ENCODE measurements around the gene SIRPG. TPM values are rescaled to one million over a fixed set of nuclear protein-coding genes. Genes with fewer than 3 reads are reported as not detected.

Gene SIRPG
- total and polyA plus RNA-seq, 2 of the 8 experiments (the other 6 are each of a cell fraction or from before 2014, with no cell fraction given) = 0.08 TPM; not detected in 1

- Histone ChIP-seq H3K4me1 (replicated peaks in 1 of 4; ENCODE audit: control insufficient read depth in 3 of 4, insufficient read depth in 4 of 4, low read length in 3 of 4) (0 out of 7 replicates have a peak, but pooled peaks cover 0 to 4% (median 0%) of the 10 kb centered on the region in 4 experiments), H3K23me2 (ENCODE audit: low read depth, low read length) (no peaks in the 10 kb centered on the region), H2BK20ac (ENCODE audit: low read length) (no peak overlapping the region), H4K20me1 (replicated peaks in 1 of 2; ENCODE audit: control insufficient read depth in 1 of 2, insufficient read depth in 2 of 2, low read length in 2 of 2) (no peaks in the 10 kb centered on the region), H3K36me3 (ENCODE audit: control insufficient read depth in 2 of 4, insufficient read depth in 4 of 4, low read length in 3 of 4) (no peaks in the 10 kb centered on the region), H3K79me2 (ENCODE audit: control insufficient read depth in 1 of 2, insufficient read depth in 2 of 2, low read length in 2 of 2) (no peaks in the 10 kb centered on the region), H3K79me1 (ENCODE audit: low read depth, low read length) (no peaks in the 10 kb centered on the region), H2BK120ac (replicated peaks; ENCODE audit: low read depth, low read length) (no peak overlapping the region), H3K9ac (replicated peaks in 1 of 4; ENCODE audit: extremely low read depth in 1 of 4, low read depth in 3 of 4, low read length in 3 of 4) (no peak overlapping the region), H2BK15ac (ENCODE audit: low read length) (no peak overlapping the region), H2BK5ac (ENCODE audit: low read depth, low read length) (no peak overlapping the region), H3K56ac (replicated peaks; ENCODE audit: insufficient read length, low read depth, low read length) (no peak overlapping the region), H3K23ac (ENCODE audit: insufficient read length) (no peak overlapping the region), H3K4me2 (ENCODE audit: insufficient read depth in 1 of 2, low read depth in 2 of 2, low read length in 2 of 2) (no peak overlapping the region), H3K4me3 (ENCODE audit: extremely low read depth in 1 of 4, insufficient read depth in 2 of 4, low read depth in 3 of 4, low read length in 4 of 4) (no peak overlapping the region), H2AFZ (ENCODE audit: low read length) (no peak overlapping the region), H4K8ac (ENCODE audit: extremely low read depth, insufficient read depth, low read length) (no peak overlapping the region), H3K27me3 (replicated peaks in 1 of 4; ENCODE audit: control insufficient read depth in 3 of 4, extremely low read depth in 1 of 4, insufficient read depth in 3 of 4, low read length in 3 of 4) (peaks cover 0 to 3% (median 1%) of the 10 kb centered on the region in 4 experiments; a peak in 3 of 7 replicates), H4K91ac (replicated peaks; ENCODE audit: insufficient read length, low read length) (no peak overlapping the region), H2AK5ac (ENCODE audit: low read depth, low read length) (no peak overlapping the region), H4K5ac (ENCODE audit: insufficient read length, low read depth, low read length) (no peak overlapping the region), H3K27ac (ENCODE audit: low read depth, low read length) (no peak overlapping the region), H3K18ac (ENCODE audit: extremely low read depth, low read length) (no peak overlapping the region), H3K9me3 (ENCODE audit: insufficient read depth in 2 of 2, low read depth in 1 of 2, low read length in 1 of 2) (no peaks in the 10 kb centered on the region), H3K4ac (replicated peaks; ENCODE audit: insufficient read length, low read depth, low read length) (no peak overlapping the region), H2BK12ac (ENCODE audit: low read depth, low read length) (no peak overlapping the region), H3K14ac (ENCODE audit: insufficient read length) (no peak overlapping the region)
- CTCF ChIA-PET (ENCODE audit: partially characterized antibody) = no interaction called here
- no peak for DNase-seq (ENCODE audit: low read depth in 1 of 2, low spot score in 2 of 2)
- TF ChIP-seq KDM4A (IDR thresholded peaks at IDR 0.05; ENCODE audit: low read depth, low read length, severe bottlenecking) (no peak), EP300 (IDR thresholded peaks at IDR 0.05; ENCODE audit: borderline replicate concordance in 1 of 2, low read depth in 2 of 2, low read length in 2 of 2) (no peak), TAF1 (IDR thresholded peaks at IDR 0.05; ENCODE audit: low read depth, low read length) (no peak), SP2 (IDR thresholded peaks at IDR 0.05; ENCODE audit: low read length) (no peak), BRCA1 (IDR thresholded peaks at IDR 0.05; ENCODE audit: low read depth, low read length) (no peak), SIRT6 (IDR thresholded peaks at IDR 0.05; ENCODE audit: low read length) (no peak), RXRA (IDR thresholded peaks at IDR 0.05; ENCODE audit: insufficient read depth, low read depth, low read length) (no peak)
- TF ChIP-seq, protein P1, sequence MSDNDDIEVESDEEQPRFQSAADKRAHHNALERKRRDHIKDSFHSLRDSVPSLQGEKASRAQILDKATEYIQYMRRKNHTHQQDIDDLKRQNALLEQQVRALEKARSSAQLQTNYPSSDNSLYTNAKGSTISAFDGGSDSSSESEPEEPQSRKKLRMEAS (IDR thresholded peaks at IDR 0.05) = no peak
- no peak for FAIRE-seq
- WGBS, 2 experiments (ENCODE audit: extremely low coverage in 1 of 2, insufficient coverage in 1 of 2, insufficient read length in 1 of 2, insufficient replicate concordance in 2 of 2, low coverage in 1 of 2, low lambda C conversion rate in 2 of 2, missing lambda C conversion rate in 1 of 2) = 50% methylated on average over 1 of the region's 1 CpG; no CpG with 5 or more reads in 1 of the 2 experiments
- POLR2A ChIA-PET (ENCODE audit: partially characterized antibody) = no interaction called here
Measured at GRCh38 chr20:1700990-1701389, 43.4 kb upstream of the SIRPG start.
